ENCODE measurements around the gene RALGAPA2.

The RALGAPA2 gene

DNA sequence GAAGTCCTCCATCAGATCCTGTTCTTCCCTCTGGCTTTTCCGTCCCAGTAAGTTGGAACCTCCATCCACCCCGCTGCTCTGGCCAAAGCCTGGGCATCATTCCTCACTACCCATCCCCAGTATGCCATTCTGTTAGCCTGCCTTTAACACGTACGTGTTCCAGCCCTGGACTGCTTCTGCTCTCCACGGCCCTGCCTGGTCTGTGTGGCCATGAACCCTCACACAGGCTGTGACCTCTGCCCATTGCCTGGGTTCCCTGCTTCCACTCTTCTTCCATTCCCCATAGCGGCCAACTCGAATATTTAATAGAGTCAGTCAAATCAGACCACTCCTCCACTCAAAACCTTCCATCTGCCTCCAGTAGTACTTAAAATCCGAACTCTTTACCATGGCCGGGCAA is 29.4 kb downstream of the RALGAPA2 start:
- DNase-seq (ENCODE audit: extremely low read depth, low read depth), result no peak
- TF ChIP-seq, protein P1, sequence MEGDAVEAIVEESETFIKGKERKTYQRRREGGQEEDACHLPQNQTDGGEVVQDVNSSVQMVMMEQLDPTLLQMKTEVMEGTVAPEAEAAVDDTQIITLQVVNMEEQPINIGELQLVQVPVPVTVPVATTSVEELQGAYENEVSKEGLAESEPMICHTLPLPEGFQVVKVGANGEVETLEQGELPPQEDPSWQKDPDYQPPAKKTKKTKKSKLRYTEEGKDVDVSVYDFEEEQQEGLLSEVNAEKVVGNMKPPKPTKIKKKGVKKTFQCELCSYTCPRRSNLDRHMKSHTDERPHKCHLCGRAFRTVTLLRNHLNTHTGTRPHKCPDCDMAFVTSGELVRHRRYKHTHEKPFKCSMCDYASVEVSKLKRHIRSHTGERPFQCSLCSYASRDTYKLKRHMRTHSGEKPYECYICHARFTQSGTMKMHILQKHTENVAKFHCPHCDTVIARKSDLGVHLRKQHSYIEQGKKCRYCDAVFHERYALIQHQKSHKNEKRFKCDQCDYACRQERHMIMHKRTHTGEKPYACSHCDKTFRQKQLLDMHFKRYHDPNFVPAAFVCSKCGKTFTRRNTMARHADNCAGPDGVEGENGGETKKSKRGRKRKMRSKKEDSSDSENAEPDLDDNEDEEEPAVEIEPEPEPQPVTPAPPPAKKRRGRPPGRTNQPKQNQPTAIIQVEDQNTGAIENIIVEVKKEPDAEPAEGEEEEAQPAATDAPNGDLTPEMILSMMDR (IDR thresholded peaks at IDR 0.05; ENCODE audit: low read depth, low read length), result no peak

DNA sequence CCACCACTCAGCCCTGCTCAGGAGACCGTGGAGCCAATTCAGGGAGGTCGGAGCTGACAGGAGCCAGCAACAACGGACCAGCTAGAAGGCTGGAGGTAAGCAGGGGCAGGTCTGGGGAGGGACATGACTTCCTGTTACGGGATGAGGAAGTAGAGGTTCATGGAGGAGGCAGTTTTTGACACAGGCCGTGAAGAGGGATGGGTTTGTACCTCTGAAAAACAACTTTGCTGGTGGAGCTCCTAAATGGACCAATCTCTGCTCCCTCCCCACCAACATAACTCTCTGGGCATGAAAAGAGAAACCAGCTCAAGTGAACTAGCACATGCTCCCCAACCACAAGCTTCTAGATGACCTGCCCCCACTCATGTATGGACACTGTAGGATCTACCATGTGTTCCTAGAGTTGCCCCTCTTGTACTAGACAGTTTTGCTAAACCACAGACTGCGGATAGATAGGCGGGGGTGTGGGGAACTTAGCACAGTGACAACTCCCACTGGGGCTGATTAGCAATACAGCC is 31.4 kb downstream of the RALGAPA2 start:
- no peak for DNase-seq (ENCODE audit: extremely low read depth, low read depth)
- TF ChIP-seq, protein P1 (IDR thresholded peaks at IDR 0.05; ENCODE audit: low read depth, low read length), result no peak

DNA sequence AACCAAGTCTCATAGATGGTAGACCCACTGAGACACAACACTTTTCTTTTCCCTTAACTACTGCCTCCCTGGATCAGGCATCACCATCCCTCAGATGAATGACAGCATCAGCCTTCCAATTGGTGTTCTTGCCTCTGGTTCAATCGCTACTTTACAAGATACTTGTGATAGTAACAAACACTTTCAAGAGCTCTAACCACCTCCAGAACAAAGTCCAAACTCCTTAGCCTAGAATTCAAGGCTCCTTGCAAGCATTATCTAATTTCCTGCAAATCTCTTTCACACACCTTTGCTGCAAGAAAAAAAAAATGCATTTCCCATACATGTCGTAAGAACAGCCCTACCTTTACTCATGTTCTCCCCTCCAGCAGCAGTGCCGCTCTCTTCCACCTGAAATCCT is 33.1 kb downstream of the RALGAPA2 start:
- no peak for DNase-seq (ENCODE audit: extremely low read depth, low read depth)
- TF ChIP-seq, protein P1 (IDR thresholded peaks at IDR 0.05; ENCODE audit: low read depth, low read length), result no peak

DNA sequence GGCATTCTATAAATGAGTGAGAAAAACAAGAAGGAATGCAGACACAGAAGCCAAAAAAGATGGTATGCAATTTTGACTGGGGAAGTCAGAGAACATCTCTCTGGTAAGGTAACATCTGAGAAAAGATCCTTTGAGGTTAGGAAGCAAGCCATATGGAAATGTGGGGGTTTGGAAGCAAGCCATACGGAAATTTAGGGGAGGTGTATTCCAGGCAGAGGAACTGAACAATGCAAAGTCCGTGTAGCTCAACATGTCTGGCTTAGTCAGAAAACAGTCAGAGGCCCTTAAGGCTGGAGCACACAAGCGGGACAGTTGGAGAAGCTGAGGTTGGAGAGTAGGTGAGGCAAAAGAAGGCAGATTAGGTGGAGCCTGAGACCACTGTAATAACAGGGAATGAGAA is 35.3 kb downstream of the RALGAPA2 start:
- no peak for DNase-seq (ENCODE audit: extremely low read depth, low read depth)
- TF ChIP-seq, protein P1 (IDR thresholded peaks at IDR 0.05; ENCODE audit: low read depth, low read length), result no peak

DNA sequence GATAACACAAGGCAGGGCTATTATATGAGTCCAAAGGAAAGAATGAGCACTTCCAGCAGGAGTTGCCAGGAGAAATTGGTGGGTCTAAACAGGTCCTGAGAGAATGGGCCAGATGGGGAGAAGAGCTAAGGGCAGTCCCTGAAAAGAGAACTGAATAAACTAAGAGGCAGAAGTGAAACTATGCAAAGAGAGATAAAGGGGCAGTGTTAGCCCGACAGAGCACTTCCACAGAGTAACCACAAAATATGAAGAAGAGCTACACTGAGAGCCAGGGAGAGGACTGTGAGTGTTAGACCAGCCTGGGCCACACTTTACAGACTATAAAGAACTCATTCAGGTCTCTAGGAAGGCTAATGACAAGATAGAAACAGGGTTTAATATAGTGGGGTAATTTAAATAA is 43.8 kb downstream of the RALGAPA2 start:
- DNase-seq (ENCODE audit: extremely low read depth, low read depth), result no peak
- TF ChIP-seq, protein P1 (IDR thresholded peaks at IDR 0.05; ENCODE audit: low read depth, low read length), result no peak

DNA sequence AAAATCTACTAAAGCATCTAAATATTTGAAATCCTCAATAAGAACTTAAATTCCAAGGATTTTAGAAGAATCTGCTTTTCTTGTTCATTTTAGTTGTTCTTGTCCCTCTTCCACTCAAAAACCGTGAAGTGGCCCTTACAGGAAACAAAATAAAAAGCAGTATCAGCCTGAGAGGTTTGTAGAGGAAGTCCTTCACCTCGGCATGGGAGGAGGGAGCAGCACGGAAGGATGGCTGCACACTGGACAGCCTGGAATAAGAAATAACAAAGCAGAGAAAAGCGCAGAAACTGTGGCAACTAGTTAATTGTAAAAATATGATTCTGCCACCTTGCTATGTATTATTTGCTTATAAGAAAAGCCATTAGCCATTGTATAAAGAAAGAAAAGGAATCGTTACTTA is 46.1 kb downstream of the RALGAPA2 start:
- TF ChIP-seq, protein P1 (IDR thresholded peaks at IDR 0.05; ENCODE audit: low read depth, low read length), result no peak
- DNase-seq (ENCODE audit: extremely low read depth, low read depth), result no peak

DNA sequence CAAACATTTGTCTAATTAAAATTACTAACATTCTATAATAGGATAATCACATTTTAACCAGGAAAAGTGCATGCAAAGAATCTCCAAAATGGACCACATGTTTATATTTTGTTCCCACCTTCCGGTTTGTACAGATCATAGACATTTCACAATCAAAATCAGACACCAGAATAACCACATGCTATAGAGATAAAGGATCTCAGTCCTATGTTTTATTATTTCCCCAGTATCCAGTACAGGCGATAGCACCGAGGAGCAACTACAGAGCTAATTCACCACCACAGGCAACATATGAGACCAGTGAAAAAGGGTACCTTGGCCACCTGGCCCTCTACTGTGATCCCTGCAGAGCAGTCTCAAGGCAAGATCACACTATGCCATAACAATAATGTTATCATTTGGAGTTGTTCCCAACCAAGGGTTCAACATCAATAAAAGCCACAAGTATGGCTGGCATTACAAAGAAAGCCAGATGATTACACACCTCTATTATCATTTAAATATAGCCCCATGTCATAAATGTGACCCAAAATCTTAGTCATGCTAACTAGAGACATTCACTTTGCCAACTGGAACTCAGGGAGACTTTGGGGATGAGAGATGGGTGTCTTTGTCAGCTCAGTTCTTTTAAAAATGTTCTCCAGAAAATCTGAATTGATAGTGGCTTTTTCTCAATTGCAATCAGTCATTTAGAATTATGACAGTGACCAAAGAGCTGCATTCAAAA is 46.7 kb downstream of the RALGAPA2 start:
- no peak for DNase-seq (ENCODE audit: extremely low read depth, low read depth)
- TF ChIP-seq, protein P1 (IDR thresholded peaks at IDR 0.05; ENCODE audit: low read depth, low read length), result no peak
